Activated B cell treated with CpG ODN at 0.5 μM for 24 hours (primary cell): Measurements from ENCODE around the gene SLTM. TPM values are rescaled to one million over a fixed set of nuclear protein-coding genes. Genes with fewer than 3 reads are reported as not detected.
A peak's percentile ranks its signal among the peaks of the same experiment; 100 is the strongest.
"Not testable (repeated sequence)": the region's sequence is repeated elsewhere in the genome, so short reads cannot be mapped to it uniquely, and the experiment has no call there.

Experiments
- ATAC-seq: fragments of 200-7000 bp; cut with Tn5 transposase; one replicate; pipeline ENCODE4 v1.10.0; 2021; ENCODE audit warnings: low read depth, mild to moderate bottlenecking, moderate library complexity
- CTCF ChIA-PET: fragments of 350-600 bp; sonication (Branson Sonifier 250); formaldehyde crosslinking; loops from one replicate; lab custom pipeline; 2021; ENCODE audit warnings: antibody characterized with exemption; lab: Charles Lee
- POLR2A ChIA-PET: fragments of 350-600 bp; sonication (Branson Sonifier 250); formaldehyde crosslinking; loops from one replicate; lab custom pipeline; 2021; ENCODE audit warnings: antibody characterized with exemption; lab: Charles Lee
- DNase-seq: peaks from one replicate; pipeline ENCODE4 v3.0.0; 2022
- H3K27ac Mint-ChIP-seq: one replicate; pipeline ENCODE4 v1.8.0; 2020; ENCODE audit warnings: mixed read lengths
- H3K27me3 Mint-ChIP-seq: one replicate; pipeline ENCODE4 v1.8.0; 2021; ENCODE audit warnings: mixed read lengths
- H3K36me3 Mint-ChIP-seq: one replicate; pipeline ENCODE4 v1.8.0; 2021; ENCODE audit warnings: low read depth, mixed read lengths
- H3K4me1 Mint-ChIP-seq: one replicate; pipeline ENCODE4 v1.8.0; 2021; ENCODE audit warnings: mixed read lengths
- H3K4me3 Mint-ChIP-seq: one replicate; pipeline ENCODE4 v1.8.0; 2020; ENCODE audit warnings: mild to moderate bottlenecking, mixed read lengths
- H3K9me3 Mint-ChIP-seq: one replicate; pipeline ENCODE4 v1.8.0; 2020; ENCODE audit warnings: mixed read lengths
- intact Hi-C: fragments of 100-400 bp; cut with micrococcal nuclease; formaldehyde crosslinking; loops from one replicate; pipeline ENCODE4 v1.15.1; 2024
- total RNA-seq: library from RNA; stranded (reverse); gene quantifications from 2 replicates; pipeline ENCODE4 v1.2.3, GENCODE V29; 2022
- TF ChIP-seq, protein P1 (sequence below): fragments of 200-600 bp; IDR thresholded peaks from one replicate; pipeline ENCODE4 v1.8.0; 2022; ENCODE audit warnings: antibody characterized with exemption, mild to moderate bottlenecking

Gene SLTM
- total RNA-seq, 1 donor from 2014 or later, result 159 TPM

DNA sequence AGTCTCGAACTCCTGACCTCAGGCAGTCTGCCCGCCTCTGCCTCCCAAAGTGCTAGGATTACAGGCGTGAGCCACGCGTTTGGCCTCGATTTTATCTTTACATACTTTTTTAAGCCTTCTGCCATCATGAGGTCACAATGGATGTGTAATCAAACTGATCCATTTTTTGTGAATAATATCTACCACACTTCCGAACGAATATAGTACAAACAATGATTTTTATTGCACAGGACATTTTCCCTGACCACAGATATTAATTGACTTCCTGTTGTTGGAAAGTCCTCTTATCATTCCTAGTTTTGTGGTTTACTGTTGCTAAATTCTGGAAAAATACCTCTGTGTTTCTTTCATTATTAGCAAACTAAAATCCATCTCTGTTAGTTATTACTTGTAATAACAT, 93.4 kb downstream of the SLTM start:
- Mint-ChIP-seq H3K4me3 (no peak overlapping the region), H3K9me3 (no peaks in the 10 kb centered on the region), H3K27ac (no peak overlapping the region), H3K27me3 (no peaks in the 10 kb centered on the region), H3K4me1 (peaks cover 19% of the 10 kb centered on the region), H3K36me3 (peaks cover 3% of the 10 kb centered on the region)
- DNase-seq (no peak), ATAC-seq (no peak)
- intact Hi-C loops, result no loop called here
- TF ChIP-seq, protein P1, sequence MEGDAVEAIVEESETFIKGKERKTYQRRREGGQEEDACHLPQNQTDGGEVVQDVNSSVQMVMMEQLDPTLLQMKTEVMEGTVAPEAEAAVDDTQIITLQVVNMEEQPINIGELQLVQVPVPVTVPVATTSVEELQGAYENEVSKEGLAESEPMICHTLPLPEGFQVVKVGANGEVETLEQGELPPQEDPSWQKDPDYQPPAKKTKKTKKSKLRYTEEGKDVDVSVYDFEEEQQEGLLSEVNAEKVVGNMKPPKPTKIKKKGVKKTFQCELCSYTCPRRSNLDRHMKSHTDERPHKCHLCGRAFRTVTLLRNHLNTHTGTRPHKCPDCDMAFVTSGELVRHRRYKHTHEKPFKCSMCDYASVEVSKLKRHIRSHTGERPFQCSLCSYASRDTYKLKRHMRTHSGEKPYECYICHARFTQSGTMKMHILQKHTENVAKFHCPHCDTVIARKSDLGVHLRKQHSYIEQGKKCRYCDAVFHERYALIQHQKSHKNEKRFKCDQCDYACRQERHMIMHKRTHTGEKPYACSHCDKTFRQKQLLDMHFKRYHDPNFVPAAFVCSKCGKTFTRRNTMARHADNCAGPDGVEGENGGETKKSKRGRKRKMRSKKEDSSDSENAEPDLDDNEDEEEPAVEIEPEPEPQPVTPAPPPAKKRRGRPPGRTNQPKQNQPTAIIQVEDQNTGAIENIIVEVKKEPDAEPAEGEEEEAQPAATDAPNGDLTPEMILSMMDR, result no peak
- POLR2A ChIA-PET, result interaction anchor here (0.7 kb wide), 1 partner anchor 383 kb away, joined by 4 read pairs; no protein-coding TSS in a partner anchor
- CTCF ChIA-PET, result interaction anchor here (0.6 to 0.8 kb wide), 2 partner anchors 69 to 335 kb away, joined by 3 read pairs; partner anchors contain the start of gene MINDY2

- ATAC-seq (no peak), DNase-seq (no peak)
- H3K36me3 Mint-ChIP-seq, result peaks cover 3% of the 10 kb centered on the region
- peaks cover 22% of the 10 kb centered on the region for H3K4me1 Mint-ChIP-seq
- CTCF ChIA-PET, result interaction anchor here (0.6 to 0.8 kb wide), 2 partner anchors 69 to 335 kb away, joined by 3 read pairs; partner anchors contain the start of gene MINDY2
- no peaks in the 10 kb centered on the region for H3K27me3 Mint-ChIP-seq
- no peaks in the 10 kb centered on the region for H3K9me3 Mint-ChIP-seq
- no peak overlapping the region for H3K4me3 Mint-ChIP-seq
- POLR2A ChIA-PET, result no interaction called here
- H3K27ac Mint-ChIP-seq, result no peak overlapping the region
- intact Hi-C loops, result no loop called here
- TF ChIP-seq, protein P1, result no peak
These were observed 94.0 kb downstream of the SLTM start for GRCh38 chr15:58839485-58839884.

GRCh38 chr15:58833681-58834426, 99.6 kb downstream of the SLTM start:
- ATAC-seq, H3K27me3 Mint-ChIP-seq, POLR2A ChIA-PET, DNase-seq, CTCF ChIA-PET, intact Hi-C loops, H3K36me3 Mint-ChIP-seq, H3K9me3 Mint-ChIP-seq: not testable (repeated sequence)
- H3K4me3 Mint-ChIP-seq, result peak overlapping the region; percentile 79
- H3K4me1 Mint-ChIP-seq, result peaks cover 38% of the 10 kb centered on the region
- H3K27ac Mint-ChIP-seq, result peak overlapping the region; percentile 79

- TF ChIP-seq, protein P1, result no peak
- H3K9me3 Mint-ChIP-seq, result no peaks in the 10 kb centered on the region
- POLR2A ChIA-PET, result no interaction called here
- H3K4me1 Mint-ChIP-seq, result peaks cover 55% of the 10 kb centered on the region
- CTCF ChIA-PET, result no interaction called here
- H3K36me3 Mint-ChIP-seq, result peaks cover 6% of the 10 kb centered on the region
- H3K4me3 Mint-ChIP-seq, result no peak overlapping the region
- intact Hi-C loops, result no loop called here
- ATAC-seq, result no peak
- H3K27ac Mint-ChIP-seq, result no peak overlapping the region
- no peaks in the 10 kb centered on the region for H3K27me3 Mint-ChIP-seq
- DNase-seq, result no peak
These were observed 102.9 kb downstream of the SLTM start for GRCh38 chr15:58830556-58830955.

Other genes with a start within 250 kb of the SLTM start
- gene ADAM10, start 184.0 kb downstream of the SLTM start, total RNA-seq, result 87.7 and 91.6 TPM in 2 replicates
- 5.8 and 6.2 TPM in 2 replicates for gene MINDY2, start 162.4 kb downstream of the SLTM start, total RNA-seq
- gene RNF111, start 54.0 kb upstream of the SLTM start, total RNA-seq, result 52.5 and 55.8 TPM in 2 replicates
- gene CCNB2, start 171.5 kb upstream of the SLTM start, total RNA-seq, result 0.82 and 0.88 TPM in 2 replicates